ENCODE data around the gene CEP19. TPM values are rescaled to one million over a fixed set of nuclear protein-coding genes. Genes with fewer than 3 reads are reported as not detected.

The CEP19 gene
- total RNA-seq, 4 donors from 2014 or later = 0.26 to 0.68 (median 0.49) TPM

DNA sequence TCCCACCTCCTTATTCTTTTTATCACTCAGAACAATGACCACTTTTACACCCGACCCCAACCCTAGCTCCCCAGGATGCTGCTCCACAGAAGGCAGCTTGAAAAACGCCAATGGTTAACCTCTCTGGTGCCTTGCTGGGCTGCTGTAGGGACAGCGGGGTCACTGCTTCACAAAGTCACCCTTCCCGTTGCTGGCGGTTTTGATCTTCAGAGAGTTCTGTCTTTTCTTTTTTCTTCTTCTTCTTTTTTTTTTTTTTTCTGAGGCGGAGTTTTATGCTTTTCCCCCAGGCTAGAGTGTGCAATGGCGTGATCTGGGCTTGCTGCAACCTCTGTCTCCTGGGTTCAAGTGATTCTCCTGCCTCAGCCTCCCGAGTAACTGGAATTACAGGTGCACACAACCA, 20.7 kb downstream of the CEP19 start:
- no peak overlapping the region for H3K27ac ChIP-seq
- H3K36me3 ChIP-seq = no peaks in the 10 kb centered on the region
- H3K9me3 ChIP-seq = no peaks in the 10 kb centered on the region
- H3K27me3 ChIP-seq = no peaks in the 10 kb centered on the region
- WGBS = 71% methylated on average over 8 of the region's 8 CpGs
- DNase-seq (ENCODE audit: low spot score in 2 of 2) = no peak
- H3K4me3 ChIP-seq = no peak overlapping the region
- TF ChIP-seq POLR2A (IDR thresholded peaks at IDR 0.05) = no peak
- TF ChIP-seq, protein P1, sequence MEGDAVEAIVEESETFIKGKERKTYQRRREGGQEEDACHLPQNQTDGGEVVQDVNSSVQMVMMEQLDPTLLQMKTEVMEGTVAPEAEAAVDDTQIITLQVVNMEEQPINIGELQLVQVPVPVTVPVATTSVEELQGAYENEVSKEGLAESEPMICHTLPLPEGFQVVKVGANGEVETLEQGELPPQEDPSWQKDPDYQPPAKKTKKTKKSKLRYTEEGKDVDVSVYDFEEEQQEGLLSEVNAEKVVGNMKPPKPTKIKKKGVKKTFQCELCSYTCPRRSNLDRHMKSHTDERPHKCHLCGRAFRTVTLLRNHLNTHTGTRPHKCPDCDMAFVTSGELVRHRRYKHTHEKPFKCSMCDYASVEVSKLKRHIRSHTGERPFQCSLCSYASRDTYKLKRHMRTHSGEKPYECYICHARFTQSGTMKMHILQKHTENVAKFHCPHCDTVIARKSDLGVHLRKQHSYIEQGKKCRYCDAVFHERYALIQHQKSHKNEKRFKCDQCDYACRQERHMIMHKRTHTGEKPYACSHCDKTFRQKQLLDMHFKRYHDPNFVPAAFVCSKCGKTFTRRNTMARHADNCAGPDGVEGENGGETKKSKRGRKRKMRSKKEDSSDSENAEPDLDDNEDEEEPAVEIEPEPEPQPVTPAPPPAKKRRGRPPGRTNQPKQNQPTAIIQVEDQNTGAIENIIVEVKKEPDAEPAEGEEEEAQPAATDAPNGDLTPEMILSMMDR (IDR thresholded peaks at IDR 0.05) = no peak
- no peak for TF ChIP-seq POLR2AphosphoS5 (IDR thresholded peaks at IDR 0.05)
- TF ChIP-seq EP300 (IDR thresholded peaks at IDR 0.05) = no peak
- peaks cover 13% of the 10 kb centered on the region for H3K4me1 ChIP-seq

DNA sequence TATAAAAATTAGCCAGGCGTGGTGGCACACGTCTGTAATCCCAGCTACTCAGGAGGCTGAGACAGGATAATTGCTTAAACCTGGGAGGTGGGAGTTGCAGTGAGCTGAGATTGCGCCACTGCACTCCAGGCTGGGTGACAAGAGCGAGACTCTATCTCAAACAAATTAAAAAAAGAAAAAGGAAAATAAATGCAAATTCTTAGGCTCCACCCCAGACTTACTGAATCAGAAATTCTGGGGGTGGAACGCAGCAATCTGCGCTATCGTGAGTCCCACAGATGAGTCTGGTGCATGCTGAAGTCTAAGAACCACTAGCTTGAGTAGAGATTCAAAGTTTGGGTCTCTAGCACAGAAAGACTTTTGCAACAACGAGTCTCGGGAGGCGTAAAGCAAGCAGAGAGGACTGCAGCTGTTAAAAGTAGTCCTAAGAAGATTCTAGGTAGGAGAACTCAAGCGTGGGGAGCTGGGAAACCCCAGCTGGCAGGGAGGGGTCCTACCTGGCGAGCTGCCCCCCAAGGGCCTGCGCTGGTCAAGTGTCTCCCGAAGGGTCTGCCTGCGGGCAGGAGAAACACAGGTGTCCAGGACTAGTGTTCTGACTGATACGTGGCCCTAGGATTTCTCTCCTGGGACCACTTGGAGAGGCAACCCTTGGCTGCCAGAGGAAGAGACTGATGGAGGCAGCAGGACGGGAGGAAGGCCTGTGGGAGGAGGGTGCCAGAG, 21.9 kb downstream of the CEP19 start:
- DNase-seq (ENCODE audit: low spot score in 2 of 2) = no peak
- no peak overlapping the region for H3K4me3 ChIP-seq
- H3K27me3 ChIP-seq = no peaks in the 10 kb centered on the region
- TF ChIP-seq POLR2AphosphoS5 (IDR thresholded peaks at IDR 0.05) (no peak), POLR2A (IDR thresholded peaks at IDR 0.05) (no peak), EP300 (IDR thresholded peaks at IDR 0.05) (no peak)
- TF ChIP-seq, protein P1 (IDR thresholded peaks at IDR 0.05) = no peak
- no peak overlapping the region for H3K27ac ChIP-seq
- H3K4me1 ChIP-seq = peaks cover 14% of the 10 kb centered on the region
- no peaks in the 10 kb centered on the region for H3K9me3 ChIP-seq
- H3K36me3 ChIP-seq = no peaks in the 10 kb centered on the region
- WGBS = 87% methylated on average over 17 of the region's 17 CpGs

DNA sequence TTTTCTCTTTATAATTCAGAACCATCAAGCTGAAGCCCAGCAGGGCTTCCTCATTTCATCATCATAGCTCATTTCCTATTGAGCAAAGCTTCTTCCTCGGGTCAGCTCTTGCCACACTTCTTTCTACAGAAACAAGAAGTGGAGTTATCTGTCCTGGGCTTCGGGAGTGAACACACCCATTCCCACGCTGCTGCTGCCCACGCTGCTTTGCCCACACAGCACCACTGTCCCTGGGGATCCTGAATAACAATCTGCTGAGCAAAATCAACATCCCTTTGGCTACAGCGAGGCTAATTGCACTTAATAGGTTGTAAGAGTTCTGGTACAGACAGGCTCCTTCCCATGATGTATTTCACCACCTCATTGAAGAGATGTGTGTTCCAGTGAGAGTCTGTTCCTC, 23.7 kb downstream of the CEP19 start:
- no peaks in the 10 kb centered on the region for H3K9me3 ChIP-seq

DNA sequence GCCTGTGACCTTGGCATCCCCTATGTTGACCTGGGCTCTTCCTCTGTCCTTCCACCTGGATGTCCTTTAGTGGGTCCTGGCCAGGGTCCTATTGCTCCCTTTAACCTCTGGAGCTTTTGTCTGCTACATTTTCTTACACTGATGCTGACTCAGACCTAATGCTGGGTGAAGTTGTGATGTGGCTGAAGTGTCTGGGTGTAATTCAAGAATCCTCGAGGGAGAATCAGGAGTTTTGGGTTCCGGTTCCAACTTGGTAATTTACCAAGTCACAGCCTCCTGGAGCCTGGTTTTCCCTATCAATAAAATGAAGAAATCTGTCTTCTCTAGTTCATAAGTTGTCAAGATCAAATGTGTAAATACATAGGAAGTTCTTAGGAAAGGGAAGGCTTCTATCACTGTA, 25.6 kb downstream of the CEP19 start:
- 26% methylated on average over 2 of the region's 2 CpGs for WGBS
- Histone ChIP-seq H3K9me3 (no peaks in the 10 kb centered on the region), H3K36me3 (no peaks in the 10 kb centered on the region), H3K4me3 (no peak overlapping the region), H3K27ac (no peak overlapping the region), H3K27me3 (no peaks in the 10 kb centered on the region), H3K4me1 (peaks cover 17% of the 10 kb centered on the region)
- DNase-seq (ENCODE audit: low spot score in 2 of 2) = no peak
- no peak for TF ChIP-seq POLR2A (IDR thresholded peaks at IDR 0.05)

More for the DNA sequence above, 23.7 kb downstream of the CEP19 start:
- no peak overlapping the region for H3K4me3 ChIP-seq
- 48% methylated on average over 5 of the region's 5 CpGs for WGBS
- H3K27ac ChIP-seq = no peak overlapping the region
- no peaks in the 10 kb centered on the region for H3K36me3 ChIP-seq
- peaks cover 17% of the 10 kb centered on the region for H3K4me1 ChIP-seq
- peak in 1 of 3 donors; percentile 42 for TF ChIP-seq POLR2AphosphoS5 (IDR thresholded peaks at IDR 0.05)
- TF ChIP-seq POLR2A (IDR thresholded peaks at IDR 0.05) = no peak
- no peak for DNase-seq (ENCODE audit: low spot score in 2 of 2)
- H3K27me3 ChIP-seq = no peaks in the 10 kb centered on the region

- H3K4me3 ChIP-seq = no peak overlapping the region
- DNase-seq (ENCODE audit: low spot score in 2 of 2) = peak in 1 of 2 donors; percentile 72
- H3K9me3 ChIP-seq = no peaks in the 10 kb centered on the region
- H3K27me3 ChIP-seq = no peaks in the 10 kb centered on the region
- no peak for TF ChIP-seq EP300 (IDR thresholded peaks at IDR 0.05)
- TF ChIP-seq, protein P1 (IDR thresholded peaks at IDR 0.05) = peak; percentile 80 to 89
- no peak overlapping the region for H3K27ac ChIP-seq
- H3K4me1 ChIP-seq = peaks cover 17% of the 10 kb centered on the region
- WGBS = 40% methylated on average over 24 of the region's 24 CpGs
- no peaks in the 10 kb centered on the region for H3K36me3 ChIP-seq
Measured at GRCh38 chr3:196684548-196685407, 27.3 kb downstream of the CEP19 start.

DNA sequence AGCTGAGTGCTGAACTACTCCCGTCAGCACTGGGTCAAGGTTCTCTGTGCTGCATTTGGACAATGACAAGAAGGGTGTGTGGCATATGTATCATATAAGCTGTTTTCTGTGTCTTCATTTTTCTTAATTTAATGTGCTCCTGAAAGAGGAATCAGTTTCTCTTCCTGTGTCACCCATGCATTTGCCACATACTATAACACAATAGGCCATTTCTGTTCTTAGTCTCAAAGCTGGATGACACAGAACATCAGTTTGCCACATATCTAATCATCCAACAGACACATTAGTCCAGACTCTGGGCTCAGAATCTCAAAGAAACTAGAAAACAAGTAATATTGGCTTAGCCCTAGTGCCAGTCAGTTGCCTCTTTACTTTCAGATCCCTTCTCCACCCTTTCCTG, 34.1 kb downstream of the CEP19 start:
- H3K4me1 ChIP-seq = no peaks in the 10 kb centered on the region
- 46% methylated on average over 1 of the region's 1 CpG for WGBS
- no peaks in the 10 kb centered on the region for H3K9me3 ChIP-seq
- H3K4me3 ChIP-seq = no peak overlapping the region
- no peak for DNase-seq (ENCODE audit: low spot score in 2 of 2)
- H3K27me3 ChIP-seq = peaks cover 4% of the 10 kb centered on the region
- no peaks in the 10 kb centered on the region for H3K36me3 ChIP-seq
- TF ChIP-seq, protein P1 (IDR thresholded peaks at IDR 0.05) = no peak
- TF ChIP-seq EP300 (IDR thresholded peaks at IDR 0.05) (no peak), POLR2A (IDR thresholded peaks at IDR 0.05) (no peak), POLR2AphosphoS5 (IDR thresholded peaks at IDR 0.05) (no peak)
- no peak overlapping the region for H3K27ac ChIP-seq
